Ishikawa (cell line): ENCODE results near the gene RAB8B.

ENCODE experiments used
- CEBPB ChIP-seq: IDR thresholded peaks from 2 replicates; pipeline ENCODE4 v1.6.1; 2012
- CREB1 ChIP-seq: IDR thresholded peaks from 2 replicates; pipeline ENCODE4 v1.6.1; 2012; ENCODE audit warnings: low read depth
- EGR1 ChIP-seq: IDR thresholded peaks from 2 replicates; pipeline ENCODE4 v1.6.1; 2012
- EP300 ChIP-seq: IDR thresholded peaks from 2 replicates; pipeline ENCODE4 v1.6.1; 2012; ENCODE audit warnings: borderline replicate concordance
- FOXM1 ChIP-seq: IDR thresholded peaks from 2 replicates; pipeline ENCODE4 v1.6.1; 2012; ENCODE audit warnings: low read depth, borderline replicate concordance
- NFIC ChIP-seq: IDR thresholded peaks from 2 replicates; pipeline ENCODE4 v1.6.1; 2012
- RAD21 ChIP-seq: IDR thresholded peaks from 2 replicates; pipeline ENCODE4 v1.6.1; 2012; ENCODE audit warnings: low read depth
- TAF1 ChIP-seq: IDR thresholded peaks from 2 replicates; pipeline ENCODE4 v1.6.1; 2012; ENCODE audit warnings: low read depth, mild to moderate bottlenecking
- TCF12 ChIP-seq: IDR thresholded peaks from 2 replicates; pipeline ENCODE4 v1.6.1; 2012; ENCODE audit warnings: low read depth
- TEAD4 ChIP-seq: IDR thresholded peaks from 2 replicates; pipeline ENCODE4 v1.6.1; 2012
- YY1 ChIP-seq: IDR thresholded peaks from 2 replicates; pipeline ENCODE4 v1.6.1; 2012; ENCODE audit warnings: low read depth
- ZBTB7A ChIP-seq: IDR thresholded peaks from 2 replicates; pipeline ENCODE4 v1.6.1; 2012; ENCODE audit warnings: low read depth
- TF ChIP-seq, protein P1 (sequence below): IDR thresholded peaks from 2 replicates; pipeline ENCODE4 v1.6.1; 2012; ENCODE audit warnings: low read depth, mild to moderate bottlenecking
- TF ChIP-seq, protein P2 (sequence below): IDR thresholded peaks from 2 replicates; pipeline ENCODE4 v1.6.1; 2012
- TF ChIP-seq, protein P3 (sequence below): IDR thresholded peaks from 2 replicates; pipeline ENCODE4 v1.6.1; 2012

Gene RAB8B

DNA sequence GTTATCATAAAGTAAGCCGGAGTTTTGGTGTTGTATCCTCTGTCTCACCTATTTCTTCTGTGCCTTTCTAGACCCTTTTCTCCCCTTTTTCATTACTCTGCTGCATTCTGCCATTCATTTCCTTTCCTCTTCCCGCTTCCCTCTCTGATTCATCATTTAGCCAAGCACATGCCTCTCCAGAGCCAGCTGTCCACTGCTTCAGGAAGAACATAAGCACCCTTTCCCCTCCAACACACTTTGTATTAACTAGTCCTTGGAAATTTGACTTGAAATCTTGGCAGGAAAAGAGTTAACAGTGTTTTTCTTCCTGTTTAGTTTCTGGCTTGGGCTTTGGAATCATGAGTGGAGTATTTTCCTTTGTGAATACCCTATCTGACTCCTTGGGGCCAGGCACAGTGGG, 97.7 kb downstream of the RAB8B start:
- TF ChIP-seq EP300 (no peak), RAD21 (no peak), CEBPB (no peak), EGR1 (no peak), TEAD4 (no peak), YY1 (no peak), TAF1 (no peak), FOXM1 (no peak), TCF12 (no peak), CREB1 (no peak), NFIC (no peak), ZBTB7A (no peak)
- TF ChIP-seq, protein P1, sequence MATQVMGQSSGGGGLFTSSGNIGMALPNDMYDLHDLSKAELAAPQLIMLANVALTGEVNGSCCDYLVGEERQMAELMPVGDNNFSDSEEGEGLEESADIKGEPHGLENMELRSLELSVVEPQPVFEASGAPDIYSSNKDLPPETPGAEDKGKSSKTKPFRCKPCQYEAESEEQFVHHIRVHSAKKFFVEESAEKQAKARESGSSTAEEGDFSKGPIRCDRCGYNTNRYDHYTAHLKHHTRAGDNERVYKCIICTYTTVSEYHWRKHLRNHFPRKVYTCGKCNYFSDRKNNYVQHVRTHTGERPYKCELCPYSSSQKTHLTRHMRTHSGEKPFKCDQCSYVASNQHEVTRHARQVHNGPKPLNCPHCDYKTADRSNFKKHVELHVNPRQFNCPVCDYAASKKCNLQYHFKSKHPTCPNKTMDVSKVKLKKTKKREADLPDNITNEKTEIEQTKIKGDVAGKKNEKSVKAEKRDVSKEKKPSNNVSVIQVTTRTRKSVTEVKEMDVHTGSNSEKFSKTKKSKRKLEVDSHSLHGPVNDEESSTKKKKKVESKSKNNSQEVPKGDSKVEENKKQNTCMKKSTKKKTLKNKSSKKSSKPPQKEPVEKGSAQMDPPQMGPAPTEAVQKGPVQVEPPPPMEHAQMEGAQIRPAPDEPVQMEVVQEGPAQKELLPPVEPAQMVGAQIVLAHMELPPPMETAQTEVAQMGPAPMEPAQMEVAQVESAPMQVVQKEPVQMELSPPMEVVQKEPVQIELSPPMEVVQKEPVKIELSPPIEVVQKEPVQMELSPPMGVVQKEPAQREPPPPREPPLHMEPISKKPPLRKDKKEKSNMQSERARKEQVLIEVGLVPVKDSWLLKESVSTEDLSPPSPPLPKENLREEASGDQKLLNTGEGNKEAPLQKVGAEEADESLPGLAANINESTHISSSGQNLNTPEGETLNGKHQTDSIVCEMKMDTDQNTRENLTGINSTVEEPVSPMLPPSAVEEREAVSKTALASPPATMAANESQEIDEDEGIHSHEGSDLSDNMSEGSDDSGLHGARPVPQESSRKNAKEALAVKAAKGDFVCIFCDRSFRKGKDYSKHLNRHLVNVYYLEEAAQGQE, result no peak
- TF ChIP-seq, protein P2, sequence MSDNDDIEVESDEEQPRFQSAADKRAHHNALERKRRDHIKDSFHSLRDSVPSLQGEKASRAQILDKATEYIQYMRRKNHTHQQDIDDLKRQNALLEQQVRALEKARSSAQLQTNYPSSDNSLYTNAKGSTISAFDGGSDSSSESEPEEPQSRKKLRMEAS, result no peak
- TF ChIP-seq, protein P3, sequence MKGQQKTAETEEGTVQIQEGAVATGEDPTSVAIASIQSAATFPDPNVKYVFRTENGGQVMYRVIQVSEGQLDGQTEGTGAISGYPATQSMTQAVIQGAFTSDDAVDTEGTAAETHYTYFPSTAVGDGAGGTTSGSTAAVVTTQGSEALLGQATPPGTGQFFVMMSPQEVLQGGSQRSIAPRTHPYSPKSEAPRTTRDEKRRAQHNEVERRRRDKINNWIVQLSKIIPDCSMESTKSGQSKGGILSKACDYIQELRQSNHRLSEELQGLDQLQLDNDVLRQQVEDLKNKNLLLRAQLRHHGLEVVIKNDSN, result no peak

DNA sequence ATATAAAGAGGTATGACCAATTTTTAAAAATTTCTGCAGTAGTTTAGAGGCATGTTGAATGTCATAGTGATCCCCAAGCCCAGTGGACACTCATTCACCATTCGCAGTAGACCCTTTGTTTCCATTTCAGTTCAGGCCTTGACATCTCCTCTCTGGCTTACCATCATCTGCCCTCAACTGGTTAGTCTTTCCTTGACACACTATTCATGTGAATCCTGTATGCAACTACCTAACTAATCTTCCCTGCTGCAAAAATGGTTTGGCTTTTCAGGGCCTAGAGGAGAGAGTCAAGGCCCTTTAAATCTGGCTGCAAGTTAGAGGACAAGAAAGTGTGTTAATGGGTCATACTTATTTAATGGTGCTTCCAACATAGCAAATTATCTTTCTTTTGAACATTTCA, 98.9 kb downstream of the RAB8B start:
- no peak for TF ChIP-seq EGR1
- TF ChIP-seq TCF12, result no peak
- no peak for TF ChIP-seq NFIC
- no peak for TF ChIP-seq TEAD4
- no peak for TF ChIP-seq FOXM1
- no peak for TF ChIP-seq RAD21
- TF ChIP-seq CREB1, result no peak
- TF ChIP-seq TAF1, result no peak
- TF ChIP-seq CEBPB, result no peak
- TF ChIP-seq, protein P1, result no peak

DNA sequence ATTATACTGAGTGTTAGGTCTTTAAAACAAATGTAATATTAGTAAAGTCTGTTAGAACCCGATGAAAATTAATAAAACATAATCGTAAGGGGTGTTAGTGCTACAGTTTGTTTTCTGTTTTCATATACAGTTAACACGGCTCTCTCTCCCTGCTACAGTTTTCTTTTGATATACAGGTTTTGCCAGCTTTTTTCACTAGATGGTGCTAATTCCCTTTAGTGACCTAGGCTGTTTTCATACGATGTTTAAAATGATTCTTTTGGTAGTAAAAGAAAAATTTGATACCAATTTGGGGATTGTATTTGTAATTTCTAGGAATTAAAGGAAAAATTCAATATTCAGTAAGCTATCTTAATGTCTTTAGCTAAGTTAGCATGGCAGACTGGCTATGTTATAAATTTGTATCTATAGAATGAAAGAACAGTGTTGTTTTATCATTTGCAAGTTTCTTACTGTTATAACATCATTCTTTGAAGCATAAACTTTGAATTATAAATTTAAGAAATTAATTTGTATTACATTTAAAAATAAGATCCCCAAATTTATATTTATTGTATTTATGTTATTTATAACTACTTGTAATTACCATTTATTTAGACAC, 99.5 kb downstream of the RAB8B start:
- TF ChIP-seq TCF12, result no peak
- TF ChIP-seq RAD21, result peak; percentile 93

DNA sequence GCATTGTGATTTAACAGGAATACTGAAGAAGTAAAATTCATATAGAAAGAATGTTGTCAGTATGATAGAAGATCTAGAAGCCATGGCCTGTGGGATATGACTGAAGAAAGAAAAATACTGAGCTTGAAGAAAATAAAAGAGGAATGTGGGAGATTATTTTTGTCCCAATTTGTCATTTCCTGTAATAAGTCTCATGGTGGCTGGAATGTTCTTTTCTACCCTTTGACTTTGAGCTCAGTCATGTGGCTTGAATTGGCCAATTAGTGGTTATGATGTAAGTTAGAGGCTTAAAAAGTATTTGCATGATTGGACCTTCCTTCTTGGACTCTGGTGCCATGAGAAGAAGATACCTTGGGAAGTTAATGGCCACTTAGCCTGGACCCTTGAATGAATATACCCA, 102.1 kb downstream of the RAB8B start:
- TF ChIP-seq EP300 (no peak), TEAD4 (0 out of 2 replicates have a peak, but pooled peaks have one; percentile 9)

DNA sequence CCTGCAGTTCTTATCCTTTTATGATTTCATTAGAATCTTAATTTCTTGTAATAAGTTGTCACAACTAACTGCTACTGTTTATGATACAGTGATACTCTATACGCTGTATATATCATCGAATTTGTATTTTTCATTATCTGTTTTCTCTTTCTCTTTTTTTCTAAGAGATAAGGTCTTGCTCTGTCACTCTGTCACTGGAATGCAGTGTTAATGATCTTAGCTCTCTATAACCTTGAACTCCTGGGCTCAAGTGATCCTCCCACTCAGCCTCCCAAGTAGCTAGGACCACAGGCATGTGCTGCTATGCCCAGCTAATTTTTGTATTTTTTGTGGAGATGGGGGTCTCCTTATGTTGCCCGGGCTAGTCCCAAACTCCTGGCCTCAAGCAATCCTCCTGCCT, 102.8 kb downstream of the RAB8B start:
- no peak for TF ChIP-seq YY1
- no peak for TF ChIP-seq RAD21
- TF ChIP-seq CEBPB, result no peak
- TF ChIP-seq, protein P1, result no peak
- no peak for TF ChIP-seq ZBTB7A
- TF ChIP-seq, protein P3, result no peak

DNA sequence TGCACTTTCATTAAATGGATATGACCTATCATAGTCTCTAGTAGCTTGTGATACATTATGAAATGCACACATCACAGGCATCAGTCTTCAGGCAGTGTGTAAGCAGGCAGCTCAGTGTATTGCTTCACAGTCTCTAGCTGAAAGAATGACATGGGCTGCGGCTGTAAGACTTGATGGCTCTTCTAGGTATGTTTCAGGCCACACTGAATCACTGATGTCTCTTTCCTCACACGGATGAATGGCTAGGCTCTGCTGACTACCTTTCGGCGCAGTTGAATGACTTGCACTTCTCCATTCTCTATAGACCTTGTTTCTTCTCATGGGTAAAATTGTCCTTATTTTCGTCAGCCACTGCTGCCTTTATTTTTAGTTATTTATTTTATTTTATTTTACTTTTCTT, 103.4 kb downstream of the RAB8B start:
- TF ChIP-seq CEBPB (no peak), NFIC (no peak), TEAD4 (no peak), EGR1 (no peak)
- TF ChIP-seq, protein P1, result no peak
